Loucy (cell line): ENCODE results near the gene LRSAM1.

Source experiments
- H2AFZ ChIP-seq: fragments of 200-600 bp; sonication (generic); 2 replicates; pipeline ENCODE4 v1.6.0; 2016; ENCODE audit warnings: antibody characterized with exemption, mild to moderate bottlenecking, low read length, moderate library complexity
- H3F3A ChIP-seq: fragments of 200-600 bp; 2 replicates; pipeline ENCODE4 v1.6.0; 2016; ENCODE audit warnings: antibody characterized with exemption, low read depth, mild to moderate bottlenecking
- H3K27me3 ChIP-seq: fragments of 200-600 bp; sonication (generic); 2 replicates; pipeline ENCODE4 v1.6.1; 2014; ENCODE audit warnings: low read length, mild to moderate bottlenecking; ENCODE audit not compliant: insufficient read depth, poor library complexity, severe bottlenecking
- H3K36me3 ChIP-seq: fragments of 200-600 bp; sonication (generic); 2 replicates; pipeline ENCODE4 v1.6.1; 2016; ENCODE audit warnings: low read length; ENCODE audit not compliant: insufficient read depth
- H3K4me1 ChIP-seq: fragments of 200-600 bp; sonication (generic); 2 replicates; pipeline ENCODE4 v1.5.1; 2014; ENCODE audit warnings: low read length, mild to moderate bottlenecking; ENCODE audit not compliant: insufficient read depth, poor library complexity, severe bottlenecking
- H3K4me2 ChIP-seq: fragments of 200-600 bp; sonication (generic); 2 replicates; pipeline ENCODE4 v1.6.0; 2014; ENCODE audit warnings: antibody characterized with exemption, low read length, low read depth, mild to moderate bottlenecking; ENCODE audit not compliant: poor library complexity, severe bottlenecking
- H3K4me3 ChIP-seq: fragments of 200-600 bp; sonication (generic); 2 replicates; pipeline ENCODE4 v1.5.1; 2014; ENCODE audit warnings: low read length, mild to moderate bottlenecking, mixed read lengths; ENCODE audit not compliant: poor library complexity, severe bottlenecking
- H3K79me2 ChIP-seq: fragments of 200-600 bp; sonication (generic); 2 replicates; pipeline ENCODE4 v1.6.1; 2014; ENCODE audit warnings: low read length; ENCODE audit not compliant: insufficient read depth
- H3K9ac ChIP-seq: fragments of 200-600 bp; sonication (generic); 2 replicates; pipeline ENCODE4 v1.6.0; 2014; ENCODE audit warnings: mild to moderate bottlenecking, low read depth, low read length, moderate library complexity; ENCODE audit not compliant: poor library complexity, severe bottlenecking
- H3K9me2 ChIP-seq: fragments of 200-600 bp; sonication (generic); replicated peaks from 2 replicates; pipeline ENCODE4 v1.6.1; 2016; ENCODE audit warnings: low read depth, low read length, mixed read lengths
- H3K9me3 ChIP-seq: fragments of 200-600 bp; sonication (generic); 2 replicates; pipeline ENCODE4 v1.6.1; 2014; ENCODE audit warnings: mild to moderate bottlenecking, antibody characterized with exemption, low read length, low read depth; ENCODE audit not compliant: insufficient read depth
- H4K20me1 ChIP-seq: fragments of 200-600 bp; sonication (generic); 2 replicates; pipeline ENCODE4 v1.6.0; 2014; ENCODE audit warnings: antibody characterized with exemption, low read length, mild to moderate bottlenecking; ENCODE audit not compliant: insufficient read depth, poor library complexity, severe bottlenecking
- EZH2phosphoT487 ChIP-seq: fragments of 200-600 bp; IDR thresholded peaks from 2 replicates; pipeline ENCODE4 v1.6.1; 2018; ENCODE audit warnings: antibody characterized with exemption, mild to moderate bottlenecking, moderate library complexity, borderline replicate concordance
- TF ChIP-seq, protein P1 (sequence below): fragments of 200-600 bp; sonication (generic); conservative IDR thresholded peaks from 2 replicates; pipeline ENCODE4 v1.5.1; 2014; ENCODE audit warnings: mild to moderate bottlenecking, antibody characterized with exemption, low read length

Gene LRSAM1

DNA sequence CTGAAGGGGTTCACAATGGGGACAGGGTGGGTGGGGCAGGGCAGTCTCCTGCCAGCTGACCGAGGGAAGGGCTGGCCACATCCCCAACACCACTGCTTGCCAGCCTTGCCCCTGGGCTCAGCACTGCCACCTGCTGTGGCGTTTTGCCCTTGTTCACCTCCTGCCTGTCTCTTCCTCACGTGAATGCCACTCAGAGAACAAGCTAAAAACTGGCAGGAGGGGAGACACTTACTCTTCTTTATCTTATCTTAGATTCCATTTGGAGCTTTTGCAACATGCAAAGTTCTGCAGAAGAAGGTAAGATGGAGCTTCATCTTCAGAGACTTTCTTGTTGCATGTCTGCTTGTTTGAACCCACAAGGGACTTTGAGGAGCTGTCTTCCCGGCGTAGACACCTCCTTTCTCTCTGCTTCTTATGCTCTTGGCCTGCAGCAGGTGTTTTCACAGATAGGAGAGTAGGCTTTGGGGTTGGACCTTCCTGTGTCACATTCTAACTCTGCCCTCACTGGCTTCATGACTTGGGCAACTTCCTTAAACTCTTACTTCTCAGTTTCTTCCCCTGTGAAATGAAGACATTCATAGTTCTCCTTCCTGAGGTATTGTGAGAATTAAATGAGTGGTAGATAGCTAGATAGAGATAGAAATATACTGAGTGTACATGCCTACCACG is 4.1 kb downstream of the LRSAM1 start:
- no peak overlapping the region for H3K9ac ChIP-seq
- peaks cover 6% of the 10 kb centered on the region for H3K4me1 ChIP-seq

DNA sequence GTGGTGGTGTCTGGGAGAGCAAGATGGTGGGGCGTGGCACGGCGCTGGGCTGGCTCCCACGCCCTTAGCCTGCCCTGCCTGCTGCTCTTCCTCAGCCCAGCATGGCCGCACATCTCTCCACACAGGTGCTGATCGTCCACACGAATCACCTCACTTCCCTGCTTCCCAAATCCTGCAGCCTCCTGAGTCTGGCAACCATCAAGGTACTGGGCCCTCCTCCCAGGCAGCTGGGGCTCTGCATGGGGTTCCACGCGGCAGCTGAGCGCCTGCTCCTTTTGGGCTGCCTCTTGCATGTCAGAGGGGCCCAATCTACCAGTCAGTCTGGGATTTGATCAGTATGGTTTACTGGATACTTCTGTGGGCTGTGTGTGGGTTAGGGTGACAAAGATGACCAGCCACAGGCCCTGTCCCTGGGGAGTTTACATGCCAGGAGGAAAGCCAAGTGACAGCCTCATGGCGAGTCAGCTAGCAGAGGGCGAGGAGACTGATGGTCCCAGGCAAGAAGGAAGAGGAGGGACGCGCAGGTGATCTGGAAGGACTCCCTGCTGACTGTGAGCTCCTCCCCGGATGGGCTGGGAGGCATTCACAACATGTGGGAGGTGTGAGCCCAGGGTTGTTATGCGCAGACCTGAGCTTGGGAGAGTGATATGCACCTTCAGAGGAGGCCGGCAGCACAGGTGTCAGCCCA is 6.0 kb downstream of the LRSAM1 start:
- no peaks in the 10 kb centered on the region for H3K27me3 ChIP-seq
- H3F3A ChIP-seq: no peaks in the 10 kb centered on the region
- no peaks in the 10 kb centered on the region for H3K79me2 ChIP-seq
- H3K36me3 ChIP-seq: no peaks in the 10 kb centered on the region
- H3K4me2 ChIP-seq: no peak overlapping the region
- H4K20me1 ChIP-seq: no peaks in the 10 kb centered on the region
- H3K9ac ChIP-seq: no peak overlapping the region
- H3K4me3 ChIP-seq: no peak overlapping the region
- no peak overlapping the region for H2AFZ ChIP-seq
- TF ChIP-seq, protein P1, sequence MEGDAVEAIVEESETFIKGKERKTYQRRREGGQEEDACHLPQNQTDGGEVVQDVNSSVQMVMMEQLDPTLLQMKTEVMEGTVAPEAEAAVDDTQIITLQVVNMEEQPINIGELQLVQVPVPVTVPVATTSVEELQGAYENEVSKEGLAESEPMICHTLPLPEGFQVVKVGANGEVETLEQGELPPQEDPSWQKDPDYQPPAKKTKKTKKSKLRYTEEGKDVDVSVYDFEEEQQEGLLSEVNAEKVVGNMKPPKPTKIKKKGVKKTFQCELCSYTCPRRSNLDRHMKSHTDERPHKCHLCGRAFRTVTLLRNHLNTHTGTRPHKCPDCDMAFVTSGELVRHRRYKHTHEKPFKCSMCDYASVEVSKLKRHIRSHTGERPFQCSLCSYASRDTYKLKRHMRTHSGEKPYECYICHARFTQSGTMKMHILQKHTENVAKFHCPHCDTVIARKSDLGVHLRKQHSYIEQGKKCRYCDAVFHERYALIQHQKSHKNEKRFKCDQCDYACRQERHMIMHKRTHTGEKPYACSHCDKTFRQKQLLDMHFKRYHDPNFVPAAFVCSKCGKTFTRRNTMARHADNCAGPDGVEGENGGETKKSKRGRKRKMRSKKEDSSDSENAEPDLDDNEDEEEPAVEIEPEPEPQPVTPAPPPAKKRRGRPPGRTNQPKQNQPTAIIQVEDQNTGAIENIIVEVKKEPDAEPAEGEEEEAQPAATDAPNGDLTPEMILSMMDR: no peak
- no peak for TF ChIP-seq EZH2phosphoT487
- H3K9me2 ChIP-seq: no peaks in the 10 kb centered on the region
- H3K4me1 ChIP-seq: peaks cover 4% of the 10 kb centered on the region
- no peaks in the 10 kb centered on the region for H3K9me3 ChIP-seq

More for the DNA sequence above, 4.1 kb downstream of the LRSAM1 start:
- TF ChIP-seq, protein P1: peak; percentile 72
- no peak for TF ChIP-seq EZH2phosphoT487
- Histone ChIP-seq H3K27me3 (peaks cover 8% of the 10 kb centered on the region), H3K79me2 (peaks cover 13% of the 10 kb centered on the region), H3K36me3 (no peaks in the 10 kb centered on the region), H3K9me3 (no peaks in the 10 kb centered on the region), H3F3A (no peaks in the 10 kb centered on the region), H3K4me2 (no peak overlapping the region), H2AFZ (no peak overlapping the region), H4K20me1 (peaks cover 6% of the 10 kb centered on the region), H3K4me3 (no peak overlapping the region), H3K9me2 (no peaks in the 10 kb centered on the region)

DNA sequence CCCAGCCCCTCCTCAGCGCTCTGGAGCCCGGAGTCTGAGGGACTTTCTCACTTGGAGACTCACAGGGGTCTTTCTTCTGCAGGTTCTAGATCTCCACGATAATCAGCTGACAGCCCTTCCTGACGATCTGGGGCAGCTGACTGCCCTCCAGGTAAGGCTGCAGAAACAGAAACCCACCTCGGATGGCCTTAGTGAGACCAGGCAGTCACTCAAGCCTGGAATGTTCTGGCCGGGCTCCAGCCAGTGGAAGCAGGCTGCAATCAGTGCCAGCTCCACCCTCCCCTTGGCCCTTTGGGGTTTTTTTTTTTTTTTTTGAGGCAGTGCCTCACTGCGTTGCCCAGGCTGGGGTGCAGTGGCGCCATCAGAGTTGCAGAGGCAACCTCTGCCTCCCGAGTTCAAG is 7.6 kb downstream of the LRSAM1 start:
- Histone ChIP-seq H4K20me1 (no peaks in the 10 kb centered on the region), H3K4me1 (no peaks in the 10 kb centered on the region), H3K79me2 (no peaks in the 10 kb centered on the region), H3F3A (no peaks in the 10 kb centered on the region), H3K9me3 (no peaks in the 10 kb centered on the region), H3K27me3 (no peaks in the 10 kb centered on the region), H3K36me3 (no peaks in the 10 kb centered on the region), H3K9ac (no peak overlapping the region), H2AFZ (no peak overlapping the region), H3K4me2 (no peak overlapping the region), H3K4me3 (no peak overlapping the region), H3K9me2 (no peaks in the 10 kb centered on the region)
- TF ChIP-seq, protein P1: no peak
- no peak for TF ChIP-seq EZH2phosphoT487
